Measurements from ENCODE around the gene LRRC2. TPM values are rescaled to one million over a fixed set of nuclear protein-coding genes. Genes with fewer than 3 reads are reported as not detected.
A peak's percentile ranks its signal among the peaks of the same experiment; 100 is the strongest.

The LRRC2 gene
- total and polyA plus RNA-seq, 9 of the 15 experiments (the other 6 are each of a cell fraction or from before 2014, with no cell fraction given), result 0.01 to 0.04 (median 0.03) TPM; not detected in 5

DNA sequence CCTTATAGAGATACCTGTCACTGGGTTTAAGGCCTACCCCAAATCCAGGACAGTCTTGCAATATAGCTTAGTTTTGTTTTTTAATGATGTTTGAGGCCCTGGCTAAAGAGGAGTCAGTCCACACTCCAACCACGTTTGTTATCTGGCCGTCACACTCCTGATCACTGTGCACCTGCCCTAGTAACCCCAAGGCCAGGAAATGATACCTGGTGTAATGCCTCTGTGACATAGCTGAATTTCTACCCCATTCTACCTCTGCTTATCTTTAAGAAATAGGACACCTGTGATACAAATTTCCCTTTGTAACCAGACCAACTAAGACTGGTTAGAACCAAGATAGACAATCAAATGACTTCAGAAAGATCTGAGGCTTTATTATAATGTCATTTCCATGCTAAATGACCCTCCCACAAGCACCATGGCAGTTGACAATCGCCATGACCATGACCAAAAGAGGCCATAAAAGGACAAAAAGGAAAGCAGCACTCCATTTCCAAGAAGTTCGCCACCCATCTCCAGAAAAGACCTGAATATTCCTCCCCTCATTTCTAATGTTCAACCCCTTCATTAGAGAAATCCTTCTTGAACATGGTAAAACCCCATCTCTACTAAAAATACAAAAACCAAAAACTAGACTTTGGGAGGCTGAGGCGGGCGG, 73.1 kb downstream of the LRRC2 start (continued):
- TF ChIP-seq, protein P1, sequence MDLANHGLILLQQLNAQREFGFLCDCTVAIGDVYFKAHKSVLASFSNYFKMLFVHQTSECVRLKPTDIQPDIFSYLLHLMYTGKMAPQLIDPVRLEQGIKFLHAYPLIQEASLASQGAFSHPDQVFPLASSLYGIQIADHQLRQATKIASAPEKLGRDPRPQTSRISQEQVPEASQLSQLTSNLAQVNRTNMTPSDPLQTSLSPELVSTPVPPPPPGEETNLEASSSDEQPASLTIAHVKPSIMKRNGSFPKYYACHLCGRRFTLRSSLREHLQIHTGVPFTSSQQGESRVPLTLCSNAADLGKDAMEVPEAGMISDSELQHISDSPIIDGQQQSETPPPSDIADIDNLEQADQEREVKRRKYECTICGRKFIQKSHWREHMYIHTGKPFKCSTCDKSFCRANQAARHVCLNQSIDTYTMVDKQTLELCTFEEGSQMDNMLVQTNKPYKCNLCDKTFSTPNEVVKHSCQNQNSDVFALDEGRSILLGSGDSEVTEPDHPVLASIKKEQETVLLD (IDR thresholded peaks at IDR 0.05), result 0 out of 2 replicates have a peak, but pooled peaks have one; percentile 21
- TF ChIP-seq, protein P2, sequence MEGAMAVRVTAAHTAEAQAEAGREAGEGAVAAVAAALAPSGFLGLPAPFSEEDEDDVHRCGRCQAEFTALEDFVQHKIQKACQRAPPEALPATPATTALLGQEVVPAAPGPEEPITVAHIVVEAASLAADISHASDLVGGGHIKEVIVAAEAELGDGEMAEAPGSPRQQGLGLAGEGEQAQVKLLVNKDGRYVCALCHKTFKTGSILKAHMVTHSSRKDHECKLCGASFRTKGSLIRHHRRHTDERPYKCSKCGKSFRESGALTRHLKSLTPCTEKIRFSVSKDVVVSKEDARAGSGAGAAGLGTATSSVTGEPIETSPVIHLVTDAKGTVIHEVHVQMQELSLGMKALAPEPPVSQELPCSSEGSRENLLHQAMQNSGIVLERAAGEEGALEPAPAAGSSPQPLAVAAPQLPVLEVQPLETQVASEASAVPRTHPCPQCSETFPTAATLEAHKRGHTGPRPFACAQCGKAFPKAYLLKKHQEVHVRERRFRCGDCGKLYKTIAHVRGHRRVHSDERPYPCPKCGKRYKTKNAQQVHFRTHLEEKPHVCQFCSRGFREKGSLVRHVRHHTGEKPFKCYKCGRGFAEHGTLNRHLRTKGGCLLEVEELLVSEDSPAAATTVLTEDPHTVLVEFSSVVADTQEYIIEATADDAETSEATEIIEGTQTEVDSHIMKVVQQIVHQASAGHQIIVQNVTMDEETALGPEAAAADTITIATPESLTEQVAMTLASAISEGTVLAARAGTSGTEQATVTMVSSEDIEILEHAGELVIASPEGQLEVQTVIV (CRISPR knock-in tag; IDR thresholded peaks at IDR 0.05; ENCODE audit: borderline replicate concordance), result no peak
- TF ChIP-seq, protein P3, sequence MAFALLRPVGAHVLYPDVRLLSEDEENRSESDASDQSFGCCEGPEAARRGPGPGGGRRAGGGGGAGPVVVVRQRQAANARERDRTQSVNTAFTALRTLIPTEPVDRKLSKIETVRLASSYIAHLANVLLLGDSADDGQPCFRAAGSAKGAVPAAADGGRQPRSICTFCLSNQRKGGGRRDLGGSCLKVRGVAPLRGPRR (CRISPR knock-in tag; IDR thresholded peaks at IDR 0.05), result no peak
- no peak for TF ChIP-seq ZNF197 (CRISPR knock-in tag; IDR thresholded peaks at IDR 0.05; ENCODE audit: low read depth)
- TF ChIP-seq HDAC8 (tag; IDR thresholded peaks at IDR 0.05), result no peak
- TF ChIP-seq, protein P4, sequence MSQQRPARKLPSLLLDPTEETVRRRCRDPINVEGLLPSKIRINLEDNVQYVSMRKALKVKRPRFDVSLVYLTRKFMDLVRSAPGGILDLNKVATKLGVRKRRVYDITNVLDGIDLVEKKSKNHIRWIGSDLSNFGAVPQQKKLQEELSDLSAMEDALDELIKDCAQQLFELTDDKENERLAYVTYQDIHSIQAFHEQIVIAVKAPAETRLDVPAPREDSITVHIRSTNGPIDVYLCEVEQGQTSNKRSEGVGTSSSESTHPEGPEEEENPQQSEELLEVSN (IDR thresholded peaks at IDR 0.05; ENCODE audit: borderline replicate concordance in 1 of 2, extremely low read depth in 1 of 2, insufficient read depth in 1 of 2, insufficient read length in 1 of 2, low read depth in 1 of 2, low read length in 1 of 2, poor library complexity in 1 of 2, severe bottlenecking in 1 of 2), result no peak
- peak; percentile 76 for TF ChIP-seq TCF3 (CRISPR knock-in tag; IDR thresholded peaks at IDR 0.05)
- no peak for TF ChIP-seq TBL1XR1 (IDR thresholded peaks at IDR 0.05; ENCODE audit: low read length in 2 of 2)
